Measurements from ENCODE around the gene AIMP1.

Gene AIMP1

GRCh38 chr4:106339431-106339830 lies 23.1 kb downstream of the AIMP1 start:
- no peak for TF ChIP-seq CTCF (IDR thresholded peaks at IDR 0.05; ENCODE audit: insufficient read depth, low read depth, low read length, missing control alignments)
- no peak for DNase-seq (ENCODE audit: low read depth)
- no peak overlapping the region for H3K4me3 ChIP-seq (ENCODE audit: low read length)

- TF ChIP-seq CTCF (IDR thresholded peaks at IDR 0.05; ENCODE audit: insufficient read depth, low read depth, low read length, missing control alignments) = no peak
- no peak overlapping the region for H3K4me3 ChIP-seq (ENCODE audit: low read length)
- DNase-seq (ENCODE audit: low read depth) = no peak
These were observed 24.4 kb downstream of the AIMP1 start for GRCh38 chr4:106340774-106341173.

GRCh38 chr4:106343865-106344646 lies 27.7 kb downstream of the AIMP1 start:
- TF ChIP-seq CTCF (IDR thresholded peaks at IDR 0.05; ENCODE audit: insufficient read depth, low read depth, low read length, missing control alignments) = no peak
- DNase-seq (ENCODE audit: low read depth) = no peak
- H3K4me3 ChIP-seq (ENCODE audit: low read length) = no peak overlapping the region

GRCh38 chr4:106344647-106344970 lies 28.3 kb downstream of the AIMP1 start:
- peak; percentile 14 for DNase-seq (ENCODE audit: low read depth)
- H3K4me3 ChIP-seq (ENCODE audit: low read length) = no peak overlapping the region
- no peak for TF ChIP-seq CTCF (IDR thresholded peaks at IDR 0.05; ENCODE audit: insufficient read depth, low read depth, low read length, missing control alignments)

- no peak for DNase-seq (ENCODE audit: low read depth)
- no peak for TF ChIP-seq CTCF (IDR thresholded peaks at IDR 0.05; ENCODE audit: insufficient read depth, low read depth, low read length, missing control alignments)
- H3K4me3 ChIP-seq (ENCODE audit: low read length) = no peak overlapping the region
These were observed 30.8 kb downstream of the AIMP1 start for GRCh38 chr4:106347167-106347566.

- DNase-seq (ENCODE audit: low read depth) = peak; percentile 61
- TF ChIP-seq CTCF (IDR thresholded peaks at IDR 0.05; ENCODE audit: insufficient read depth, low read depth, low read length, missing control alignments) = no peak
- H3K4me3 ChIP-seq (ENCODE audit: low read length) = no peak overlapping the region
These were observed 34.7 kb downstream of the AIMP1 start for GRCh38 chr4:106351016-106351415.

GRCh38 chr4:106353786-106354185 lies 37.4 kb downstream of the AIMP1 start:
- no peak for DNase-seq (ENCODE audit: low read depth)
- no peak for TF ChIP-seq CTCF (IDR thresholded peaks at IDR 0.05; ENCODE audit: insufficient read depth, low read depth, low read length, missing control alignments)

More at GRCh38 chr4:106353786-106354185, 37.4 kb downstream of the AIMP1 start:
- H3K4me3 ChIP-seq (ENCODE audit: low read length) = no peak overlapping the region
